ENCODE results near the gene MRC2. TPM values are rescaled to one million over a fixed set of nuclear protein-coding genes. Genes with fewer than 3 reads are reported as not detected.

The MRC2 gene
- total and polyA plus RNA-seq, 5 donors from 2014 or later, result 0.25 to 10.2 (median 0.32) TPM

DNA sequence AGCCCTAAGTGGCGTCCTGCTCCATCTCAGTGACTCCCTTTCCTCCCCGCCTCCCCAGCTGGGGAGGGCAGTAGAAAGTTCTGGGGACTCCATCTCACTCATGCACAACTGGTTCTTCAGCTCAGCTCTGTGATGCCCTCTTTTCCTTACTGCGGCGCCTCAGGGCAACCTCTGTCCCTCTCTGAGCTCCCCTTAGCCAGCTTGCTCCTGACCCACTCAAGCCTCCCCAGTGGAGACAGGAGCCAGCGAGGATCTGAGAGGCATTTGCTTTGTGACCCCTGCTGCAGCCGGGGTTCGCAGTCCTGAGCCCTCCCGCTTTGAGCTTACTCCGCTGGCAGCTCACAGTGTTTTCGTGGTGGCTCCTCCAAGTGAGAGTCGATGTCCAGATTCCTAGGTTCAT lies 6.2 kb upstream of the MRC2 start:
- H3K27me3 Mint-ChIP-seq, result peaks cover 9% of the 10 kb centered on the region
- ATAC-seq (ENCODE audit: low read depth in 2 of 2) (no peak), DNase-seq (no peak)
- H3K27ac Mint-ChIP-seq, result peak overlapping the region in 2 of 3 donors; percentile 62 to 66
- H3K27me3 ChIP-seq (ENCODE audit: control insufficient read depth, insufficient read depth, low read length), result no peaks in the 10 kb centered on the region
- H3K4me3 ChIP-seq (ENCODE audit: low read depth, low read length), result no peak overlapping the region
- H3K36me3 ChIP-seq (ENCODE audit: control insufficient read depth, insufficient read depth, low read length), result no peaks in the 10 kb centered on the region
- H3K4me1 Mint-ChIP-seq, result peaks cover 0 to 3% (median 2%) of the 10 kb centered on the region in 4 donors
- no peaks in the 10 kb centered on the region for H3K9me3 Mint-ChIP-seq
- no peaks in the 10 kb centered on the region for H3K9me3 ChIP-seq (ENCODE audit: control insufficient read depth in 2 of 2, low read length in 2 of 2)
- no peak overlapping the region for H3K4me3 Mint-ChIP-seq
- H3K36me3 Mint-ChIP-seq, result peaks cover 6% of the 10 kb centered on the region
- no peaks in the 10 kb centered on the region for H3K4me1 ChIP-seq (ENCODE audit: control insufficient read depth, insufficient read depth, low read length, poor library complexity, severe bottlenecking)
- no peak overlapping the region for H3K27ac ChIP-seq (ENCODE audit: insufficient read depth, low read length, poor library complexity, severe bottlenecking)

DNA sequence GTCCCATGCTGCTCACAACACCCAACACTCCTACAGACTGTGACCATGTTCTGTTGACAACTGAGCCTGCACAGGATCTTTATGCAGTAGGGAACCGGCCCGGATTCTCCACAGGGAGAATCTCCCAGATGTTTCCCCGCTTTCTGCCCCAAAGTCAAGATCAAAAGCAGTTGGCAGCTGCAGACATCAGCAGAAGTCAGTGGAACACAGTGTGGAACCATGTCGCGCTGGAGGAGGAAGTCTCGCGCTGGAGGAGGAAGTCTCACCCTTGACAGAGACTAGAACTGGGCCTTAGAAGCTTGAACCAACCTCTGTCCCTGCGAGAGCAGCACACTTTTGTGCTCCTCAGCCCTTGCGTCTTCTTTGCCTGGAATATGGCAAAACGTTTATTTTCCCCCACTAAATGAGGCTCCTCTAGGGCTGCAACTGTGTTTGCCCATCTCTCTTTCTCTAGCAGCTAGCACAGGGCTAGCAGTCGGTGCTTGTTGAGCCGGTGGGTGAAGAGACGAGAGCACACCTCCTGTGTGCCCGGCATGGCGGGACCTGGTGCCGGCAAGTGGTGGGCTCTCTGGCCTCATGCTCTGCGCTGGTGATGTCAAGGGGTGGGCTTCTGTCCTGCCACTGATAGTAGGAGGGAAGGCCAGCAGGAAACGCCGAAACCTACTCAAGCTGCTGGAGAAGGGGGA lies 2.1 kb upstream of the MRC2 start:
- H3K4me1 Mint-ChIP-seq, result peaks cover 0 to 10% (median 5%) of the 10 kb centered on the region in 4 donors
- no peaks in the 10 kb centered on the region for H3K9me3 ChIP-seq (ENCODE audit: control insufficient read depth in 2 of 2, low read length in 2 of 2)
- H3K4me3 ChIP-seq (ENCODE audit: low read depth, low read length), result no peak overlapping the region
- DNase-seq (no peak), ATAC-seq (ENCODE audit: low read depth in 2 of 2) (no peak)
- peaks cover 11% of the 10 kb centered on the region for H3K36me3 Mint-ChIP-seq
- no peaks in the 10 kb centered on the region for H3K36me3 ChIP-seq (ENCODE audit: control insufficient read depth, insufficient read depth, low read length)
- no peak overlapping the region for H3K27ac ChIP-seq (ENCODE audit: insufficient read depth, low read length, poor library complexity, severe bottlenecking)
- H3K27me3 Mint-ChIP-seq, result peaks cover 16% of the 10 kb centered on the region
- H3K4me1 ChIP-seq (ENCODE audit: control insufficient read depth, insufficient read depth, low read length, poor library complexity, severe bottlenecking), result peaks cover 21% of the 10 kb centered on the region
- H3K27me3 ChIP-seq (ENCODE audit: control insufficient read depth, insufficient read depth, low read length), result no peaks in the 10 kb centered on the region
- peak overlapping the region in 3 of 4 donors; percentile 43 to 68 (median 48) for H3K4me3 Mint-ChIP-seq
- H3K27ac Mint-ChIP-seq, result no peak overlapping the region
- H3K9me3 Mint-ChIP-seq, result no peaks in the 10 kb centered on the region

DNA sequence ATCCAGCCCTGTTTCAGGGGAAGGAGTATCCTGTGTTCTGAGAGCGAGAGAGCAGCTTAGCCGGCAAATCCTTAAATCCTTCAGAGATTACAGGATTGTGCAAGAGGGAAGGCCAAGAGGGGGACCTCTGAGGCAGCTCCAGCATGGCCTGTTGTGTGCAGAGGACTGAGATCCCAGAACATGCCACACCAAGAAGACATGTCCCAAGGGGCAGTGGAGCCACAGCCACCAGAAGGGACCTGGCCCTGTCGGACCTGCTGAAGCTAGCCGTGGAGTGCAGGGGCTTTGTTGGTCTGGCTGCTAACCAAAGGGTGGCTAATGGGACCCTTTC lies 1.6 kb upstream of the MRC2 start:
- Mint-ChIP-seq H3K27me3 (peaks cover 20% of the 10 kb centered on the region), H3K9me3 (no peaks in the 10 kb centered on the region), H3K36me3 (peaks cover 11% of the 10 kb centered on the region), H3K4me1 (peaks cover 0 to 10% (median 5%) of the 10 kb centered on the region in 4 donors), H3K4me3 (peak overlapping the region; percentile 11 to 68 (median 46)), H3K27ac (no peak overlapping the region)
- no peak overlapping the region for H3K4me3 ChIP-seq (ENCODE audit: low read depth, low read length)
- H3K27me3 ChIP-seq (ENCODE audit: control insufficient read depth, insufficient read depth, low read length), result no peaks in the 10 kb centered on the region
- H3K36me3 ChIP-seq (ENCODE audit: control insufficient read depth, insufficient read depth, low read length), result no peaks in the 10 kb centered on the region
- H3K27ac ChIP-seq (ENCODE audit: insufficient read depth, low read length, poor library complexity, severe bottlenecking), result no peak overlapping the region
- H3K4me1 ChIP-seq (ENCODE audit: control insufficient read depth, insufficient read depth, low read length, poor library complexity, severe bottlenecking), result peaks cover 21% of the 10 kb centered on the region
- DNase-seq, result no peak
- no peak for ATAC-seq (ENCODE audit: low read depth in 2 of 2)
- no peaks in the 10 kb centered on the region for H3K9me3 ChIP-seq (ENCODE audit: control insufficient read depth in 2 of 2, low read length in 2 of 2)

GRCh38 chr17:62626719-62627218 lies 701 bp upstream of the MRC2 start:
- ATAC-seq (ENCODE audit: low read depth in 2 of 2) (no peak), DNase-seq (no peak)
- no peaks in the 10 kb centered on the region for H3K36me3 ChIP-seq (ENCODE audit: control insufficient read depth, insufficient read depth, low read length)
- Mint-ChIP-seq H3K4me3 (peak overlapping the region in 3 of 4 donors; percentile 62 to 81 (median 64)), H3K36me3 (peaks cover 11% of the 10 kb centered on the region), H3K4me1 (peaks cover 0 to 10% (median 5%) of the 10 kb centered on the region in 4 donors), H3K27me3 (peaks cover 20% of the 10 kb centered on the region), H3K9me3 (no peaks in the 10 kb centered on the region), H3K27ac (no peak overlapping the region)
- no peak overlapping the region for H3K27ac ChIP-seq (ENCODE audit: insufficient read depth, low read length, poor library complexity, severe bottlenecking)
- no peaks in the 10 kb centered on the region for H3K27me3 ChIP-seq (ENCODE audit: control insufficient read depth, insufficient read depth, low read length)
- H3K4me1 ChIP-seq (ENCODE audit: control insufficient read depth, insufficient read depth, low read length, poor library complexity, severe bottlenecking), result peaks cover 21% of the 10 kb centered on the region
- no peak overlapping the region for H3K4me3 ChIP-seq (ENCODE audit: low read depth, low read length)
- no peaks in the 10 kb centered on the region for H3K9me3 ChIP-seq (ENCODE audit: control insufficient read depth in 2 of 2, low read length in 2 of 2)

- peaks cover 20% of the 10 kb centered on the region for H3K27me3 Mint-ChIP-seq
- peak in 1 of 3 donors; percentile 57 for DNase-seq
Measured at GRCh38 chr17:62627904-62628633, 599 bp downstream of the MRC2 start.

GRCh38 chr17:62628831-62629555 lies 1.5 kb downstream of the MRC2 start:
- ATAC-seq (ENCODE audit: low read depth in 2 of 2), result no peak
- H3K27me3 Mint-ChIP-seq, result peaks cover 20% of the 10 kb centered on the region

More at GRCh38 chr17:62627904-62628633, 599 bp downstream of the MRC2 start:
- no peaks in the 10 kb centered on the region for H3K9me3 ChIP-seq (ENCODE audit: control insufficient read depth in 2 of 2, low read length in 2 of 2)
- H3K27ac ChIP-seq (ENCODE audit: insufficient read depth, low read length, poor library complexity, severe bottlenecking), result no peak overlapping the region
- H3K27me3 ChIP-seq (ENCODE audit: control insufficient read depth, insufficient read depth, low read length), result no peaks in the 10 kb centered on the region
- peaks cover 7% of the 10 kb centered on the region for H3K36me3 Mint-ChIP-seq
- peak overlapping the region in 2 of 3 donors; percentile 61 to 62 for H3K27ac Mint-ChIP-seq
- peak overlapping the region; percentile 50 to 92 (median 82) for H3K4me3 Mint-ChIP-seq
- no peaks in the 10 kb centered on the region for H3K9me3 Mint-ChIP-seq
- peaks cover 0 to 10% (median 5%) of the 10 kb centered on the region in 4 donors for H3K4me1 Mint-ChIP-seq
- no peaks in the 10 kb centered on the region for H3K36me3 ChIP-seq (ENCODE audit: control insufficient read depth, insufficient read depth, low read length)
- peaks cover 21% of the 10 kb centered on the region for H3K4me1 ChIP-seq (ENCODE audit: control insufficient read depth, insufficient read depth, low read length, poor library complexity, severe bottlenecking)
- ATAC-seq (ENCODE audit: low read depth in 2 of 2), result peak in 1 of 2 donors; percentile 29
- peak overlapping the region; percentile 26 for H3K4me3 ChIP-seq (ENCODE audit: low read depth, low read length)

GRCh38 chr17:62629556-62630364 lies 2.3 kb downstream of the MRC2 start:
- no peaks in the 10 kb centered on the region for H3K36me3 ChIP-seq (ENCODE audit: control insufficient read depth, insufficient read depth, low read length)
- ATAC-seq (ENCODE audit: low read depth in 2 of 2) (no peak), DNase-seq (no peak)
- peaks cover 21% of the 10 kb centered on the region for H3K4me1 ChIP-seq (ENCODE audit: control insufficient read depth, insufficient read depth, low read length, poor library complexity, severe bottlenecking)
- no peak overlapping the region for H3K4me3 ChIP-seq (ENCODE audit: low read depth, low read length)
- Mint-ChIP-seq H3K4me1 (peaks cover 0 to 10% (median 5%) of the 10 kb centered on the region in 4 donors), H3K27me3 (peaks cover 17% of the 10 kb centered on the region), H3K4me3 (peak overlapping the region in 1 of 4 donors; percentile 21), H3K36me3 (peaks cover 6% of the 10 kb centered on the region), H3K27ac (no peak overlapping the region), H3K9me3 (no peaks in the 10 kb centered on the region)
- H3K27me3 ChIP-seq (ENCODE audit: control insufficient read depth, insufficient read depth, low read length), result no peaks in the 10 kb centered on the region
- no peaks in the 10 kb centered on the region for H3K9me3 ChIP-seq (ENCODE audit: control insufficient read depth in 2 of 2, low read length in 2 of 2)
- H3K27ac ChIP-seq (ENCODE audit: insufficient read depth, low read length, poor library complexity, severe bottlenecking), result no peak overlapping the region

More at GRCh38 chr17:62628831-62629555, 1.5 kb downstream of the MRC2 start:
- H3K36me3 ChIP-seq (ENCODE audit: control insufficient read depth, insufficient read depth, low read length), result no peaks in the 10 kb centered on the region
- peaks cover 6% of the 10 kb centered on the region for H3K36me3 Mint-ChIP-seq
- peaks cover 21% of the 10 kb centered on the region for H3K4me1 ChIP-seq (ENCODE audit: control insufficient read depth, insufficient read depth, low read length, poor library complexity, severe bottlenecking)
- H3K9me3 Mint-ChIP-seq, result no peaks in the 10 kb centered on the region
- no peak overlapping the region for H3K27ac ChIP-seq (ENCODE audit: insufficient read depth, low read length, poor library complexity, severe bottlenecking)
- no peak overlapping the region for H3K27ac Mint-ChIP-seq
- H3K27me3 ChIP-seq (ENCODE audit: control insufficient read depth, insufficient read depth, low read length), result no peaks in the 10 kb centered on the region
- H3K4me3 Mint-ChIP-seq, result peak overlapping the region; percentile 50 to 92 (median 82)
- peaks cover 0 to 10% (median 5%) of the 10 kb centered on the region in 4 donors for H3K4me1 Mint-ChIP-seq
- H3K4me3 ChIP-seq (ENCODE audit: low read depth, low read length), result no peak overlapping the region
- H3K9me3 ChIP-seq (ENCODE audit: control insufficient read depth in 2 of 2, low read length in 2 of 2), result no peaks in the 10 kb centered on the region
- DNase-seq, result no peak
